Glutamatergic neuron (in vitro differentiated cells): ENCODE measurements around the gene GYPB. TPM values are rescaled to one million over a fixed set of nuclear protein-coding genes. Genes with fewer than 3 reads are reported as not detected.
"Not testable (repeated sequence)": the region's sequence is repeated elsewhere in the genome, so short reads cannot be mapped to it uniquely, and the experiment has no call there.

Source experiments
- DNase-seq: peaks from one replicate; pipeline ENCODE4 v3.0.0; 2022
- H3K27ac Mint-ChIP-seq: one replicate; pipeline ENCODE4 v1.8.0; 2020; ENCODE audit warnings: mild to moderate bottlenecking, mixed read lengths, inconsistent platforms; ENCODE audit not compliant: unreplicated experiment
- H3K27me3 Mint-ChIP-seq: one replicate; pipeline ENCODE4 v1.8.0; 2020; ENCODE audit warnings: mild to moderate bottlenecking, moderate library complexity, mixed read lengths, inconsistent platforms; ENCODE audit not compliant: unreplicated experiment
- H3K36me3 Mint-ChIP-seq: one replicate; pipeline ENCODE4 v1.8.0; 2020; ENCODE audit warnings: mild to moderate bottlenecking, mixed read lengths, inconsistent platforms; ENCODE audit not compliant: unreplicated experiment
- H3K4me1 Mint-ChIP-seq: one replicate; pipeline ENCODE4 v1.8.0; 2020; ENCODE audit warnings: mild to moderate bottlenecking, low read depth, mixed read lengths, inconsistent platforms; ENCODE audit not compliant: unreplicated experiment
- H3K4me3 Mint-ChIP-seq: one replicate; pipeline ENCODE4 v1.8.0; 2020; ENCODE audit warnings: mild to moderate bottlenecking, mixed read lengths, inconsistent platforms; ENCODE audit not compliant: unreplicated experiment
- H3K9me3 Mint-ChIP-seq: one replicate; pipeline ENCODE4 v1.8.0; 2020; ENCODE audit warnings: mild to moderate bottlenecking, moderate library complexity, mixed read lengths, inconsistent platforms; ENCODE audit not compliant: unreplicated experiment
- long read RNA-seq: library from polyadenylated mRNA; unstranded; transcript quantifications from one replicate; pipeline ENCODE4 v2.0.0, GENCODE V29; 2020; ENCODE audit not compliant: unreplicated experiment
- total RNA-seq: library from RNA; stranded (reverse); fragmentation: NEBNext Ultra II Directional; extraction: Animal tissue kit (Norgen Biotek cat#: 25700); gene quantifications from one replicate; pipeline ENCODE4 v1.2.1, GENCODE V29; 2021; ENCODE audit not compliant: unreplicated experiment
- TF ChIP-seq, protein P1 (sequence below): fragments of 200-600 bp; sonication (generic); IDR thresholded peaks from one replicate; pipeline ENCODE4 v1.5.0; 2021; ENCODE audit not compliant: partially characterized antibody, unreplicated experiment

GYPB gene
- not detected for total RNA-seq
- long read RNA-seq, result 0 reads

DNA sequence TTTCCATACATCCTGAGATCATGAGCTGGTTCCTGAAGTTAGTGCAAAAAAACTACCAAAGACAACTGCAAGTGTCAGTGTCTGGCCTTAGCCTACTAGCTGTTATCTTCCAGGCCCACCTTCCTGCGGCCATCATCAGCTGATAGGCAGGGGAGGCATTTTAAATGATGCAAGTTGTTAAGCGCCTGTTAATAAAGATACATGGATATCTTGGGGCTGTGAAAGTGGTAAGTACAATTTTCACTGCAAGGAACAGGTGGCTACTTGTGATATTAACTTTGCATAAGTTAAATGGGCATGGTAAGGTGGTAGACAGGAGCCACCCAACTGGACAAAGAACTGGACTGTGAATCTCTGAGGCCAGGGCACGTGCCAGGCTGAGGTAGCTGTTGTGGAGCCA lies at the start of gene GYPB:
Gene GYPB (minus strand): TSS at position 104 of the 400 bp plus-strand sequence. CDS start 93 bp downstream, at position 11.
- H3K36me3 Mint-ChIP-seq, H3K9me3 Mint-ChIP-seq, H3K27ac Mint-ChIP-seq, H3K27me3 Mint-ChIP-seq, H3K4me3 Mint-ChIP-seq, H3K4me1 Mint-ChIP-seq, DNase-seq: not testable (repeated sequence)

DNA sequence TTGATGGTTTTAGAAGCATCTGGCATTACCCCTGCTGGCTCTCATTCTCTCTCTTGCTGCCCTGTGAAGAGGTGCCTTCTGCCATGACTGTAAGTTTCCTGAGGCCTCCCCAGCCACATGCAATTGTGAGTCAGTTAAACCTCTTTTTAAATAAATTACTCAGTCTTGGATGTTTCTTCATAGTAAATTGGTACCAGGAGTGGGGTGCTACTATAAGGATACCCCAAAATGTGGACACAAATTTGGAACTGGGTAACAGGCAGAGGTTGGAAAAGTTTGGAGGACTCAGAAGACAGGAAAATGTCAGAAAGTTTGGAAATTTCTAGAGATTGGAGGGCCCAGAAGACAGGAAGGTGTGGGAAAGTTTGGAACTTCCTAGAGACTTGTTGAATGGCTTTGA lies 42.4 kb upstream of the GYPB start:
- H3K4me1 Mint-ChIP-seq, H3K4me3 Mint-ChIP-seq, H3K27ac Mint-ChIP-seq, H3K9me3 Mint-ChIP-seq, H3K36me3 Mint-ChIP-seq, H3K27me3 Mint-ChIP-seq, DNase-seq: not testable (repeated sequence)

DNA sequence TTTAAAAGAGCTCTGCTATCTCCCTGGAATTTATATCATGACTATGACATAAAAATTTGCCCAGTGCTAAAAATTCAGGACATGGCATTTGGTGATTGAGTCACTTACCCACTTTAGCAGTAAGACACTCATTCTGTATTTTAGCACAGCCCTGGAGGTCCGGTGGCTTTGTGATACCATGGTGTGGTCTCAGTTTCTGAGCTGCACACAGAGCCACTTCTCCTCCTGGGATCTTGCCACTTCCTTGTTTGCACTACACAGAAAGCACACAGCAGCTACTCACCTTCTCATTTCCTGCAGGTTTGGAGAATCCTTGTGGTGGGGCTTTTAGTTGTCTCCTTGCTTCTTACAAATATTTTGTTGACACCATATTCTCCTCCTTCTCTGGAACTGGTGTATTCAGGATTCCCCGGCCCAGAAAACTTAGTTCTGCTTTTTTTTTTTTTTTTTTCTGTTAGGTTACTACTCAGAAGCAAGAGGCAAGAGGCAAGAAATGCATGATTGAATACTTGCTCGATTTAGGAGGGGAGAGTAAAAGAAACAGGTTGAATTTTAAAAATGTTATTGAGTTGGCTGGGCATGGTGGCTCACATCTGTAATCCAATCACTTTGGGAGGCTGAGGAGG lies 41.2 kb upstream of the GYPB start:
- DNase-seq, H3K9me3 Mint-ChIP-seq, H3K27me3 Mint-ChIP-seq, H3K27ac Mint-ChIP-seq, H3K4me3 Mint-ChIP-seq, H3K4me1 Mint-ChIP-seq, H3K36me3 Mint-ChIP-seq: not testable (repeated sequence)

DNA sequence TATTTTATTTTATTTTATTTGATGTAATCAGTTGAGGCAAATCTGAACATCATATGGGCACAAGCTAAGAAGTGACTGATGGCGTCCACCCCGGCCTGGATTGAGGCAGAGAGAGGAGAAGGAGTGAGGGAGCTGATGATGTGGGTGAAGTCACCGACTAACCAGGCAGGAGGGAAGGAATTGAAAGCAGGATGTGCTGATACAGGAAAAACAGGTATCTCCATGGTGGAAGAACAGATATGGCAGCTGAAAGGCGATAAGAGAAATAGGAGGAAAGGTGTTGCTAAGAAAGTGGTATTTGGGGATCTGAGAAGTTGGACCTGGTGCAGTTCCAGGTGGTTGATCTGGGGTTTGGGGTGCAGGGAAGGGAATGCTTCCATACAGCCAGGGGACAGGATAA lies 37.6 kb upstream of the GYPB start:
- Mint-ChIP-seq H3K4me1 (no peaks in the 10 kb centered on the region), H3K36me3 (peaks cover 5% of the 10 kb centered on the region), H3K9me3 (peaks cover 2% of the 10 kb centered on the region), H3K4me3 (no peak overlapping the region), H3K27me3 (peaks cover 2% of the 10 kb centered on the region), H3K27ac (no peak overlapping the region)
- DNase-seq, result no peak
- TF ChIP-seq, protein P1, sequence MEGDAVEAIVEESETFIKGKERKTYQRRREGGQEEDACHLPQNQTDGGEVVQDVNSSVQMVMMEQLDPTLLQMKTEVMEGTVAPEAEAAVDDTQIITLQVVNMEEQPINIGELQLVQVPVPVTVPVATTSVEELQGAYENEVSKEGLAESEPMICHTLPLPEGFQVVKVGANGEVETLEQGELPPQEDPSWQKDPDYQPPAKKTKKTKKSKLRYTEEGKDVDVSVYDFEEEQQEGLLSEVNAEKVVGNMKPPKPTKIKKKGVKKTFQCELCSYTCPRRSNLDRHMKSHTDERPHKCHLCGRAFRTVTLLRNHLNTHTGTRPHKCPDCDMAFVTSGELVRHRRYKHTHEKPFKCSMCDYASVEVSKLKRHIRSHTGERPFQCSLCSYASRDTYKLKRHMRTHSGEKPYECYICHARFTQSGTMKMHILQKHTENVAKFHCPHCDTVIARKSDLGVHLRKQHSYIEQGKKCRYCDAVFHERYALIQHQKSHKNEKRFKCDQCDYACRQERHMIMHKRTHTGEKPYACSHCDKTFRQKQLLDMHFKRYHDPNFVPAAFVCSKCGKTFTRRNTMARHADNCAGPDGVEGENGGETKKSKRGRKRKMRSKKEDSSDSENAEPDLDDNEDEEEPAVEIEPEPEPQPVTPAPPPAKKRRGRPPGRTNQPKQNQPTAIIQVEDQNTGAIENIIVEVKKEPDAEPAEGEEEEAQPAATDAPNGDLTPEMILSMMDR, result no peak

DNA sequence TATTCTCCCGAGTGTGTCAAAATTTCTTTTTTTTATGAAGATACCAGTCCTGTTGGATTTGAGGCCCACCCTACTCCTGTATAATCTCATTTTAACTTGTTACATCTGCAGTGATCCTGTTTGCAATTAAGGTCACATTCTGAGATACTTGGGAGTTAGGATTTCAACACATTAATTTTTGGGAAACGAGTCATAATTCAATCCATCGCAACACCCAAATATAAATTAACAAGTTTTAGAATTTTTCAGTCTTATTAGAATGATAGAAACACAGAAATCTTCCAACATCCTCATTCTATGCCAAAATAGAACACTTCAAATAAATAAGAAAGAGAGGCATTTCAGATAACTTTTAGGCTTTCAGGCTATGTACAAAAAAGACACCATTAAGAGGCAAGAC lies 36.2 kb upstream of the GYPB start:
- not testable (repeated sequence) for H3K27ac Mint-ChIP-seq, H3K4me3 Mint-ChIP-seq, H3K4me1 Mint-ChIP-seq, H3K27me3 Mint-ChIP-seq, DNase-seq, H3K36me3 Mint-ChIP-seq, H3K9me3 Mint-ChIP-seq

DNA sequence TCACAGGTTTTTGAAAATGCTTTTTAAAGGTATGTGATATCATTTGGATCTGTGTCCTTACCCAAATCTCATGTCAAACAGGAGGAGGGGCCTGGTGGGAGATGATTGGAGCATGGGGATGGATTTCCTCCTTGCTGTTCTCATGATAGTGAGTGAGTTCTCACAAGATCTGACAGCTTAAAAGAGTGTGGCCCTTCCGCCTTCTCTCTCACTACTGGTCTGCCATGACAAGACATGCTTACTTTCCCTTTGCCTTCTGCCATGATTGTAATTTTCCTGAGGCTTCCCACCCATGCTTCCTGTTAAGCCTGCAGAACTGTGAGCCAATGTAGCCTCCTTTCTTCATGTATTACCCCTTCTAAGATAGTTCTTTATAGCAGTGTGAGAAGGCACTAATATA lies 32.3 kb upstream of the GYPB start:
- H3K4me1 Mint-ChIP-seq, H3K9me3 Mint-ChIP-seq, H3K36me3 Mint-ChIP-seq, H3K4me3 Mint-ChIP-seq, H3K27ac Mint-ChIP-seq, DNase-seq, H3K27me3 Mint-ChIP-seq: not testable (repeated sequence)

DNA sequence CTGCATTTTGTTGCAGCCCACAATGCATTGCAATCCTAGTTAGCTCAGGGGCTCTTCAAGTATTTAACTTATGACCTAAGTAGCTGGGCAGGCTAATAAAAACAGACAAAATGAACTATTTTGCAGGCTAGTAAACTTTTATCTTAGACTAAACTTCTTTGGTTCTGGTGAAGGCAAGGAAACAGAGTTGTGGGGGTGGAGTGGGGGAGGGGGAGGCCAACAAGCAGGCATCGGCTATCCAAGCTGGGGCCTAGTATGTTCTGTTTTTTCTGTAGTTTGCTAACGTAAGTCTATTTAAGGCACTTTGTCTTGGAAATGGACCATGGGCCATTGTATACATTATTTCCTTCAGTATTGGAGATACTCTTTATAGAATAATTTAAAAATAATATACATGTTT lies 31.5 kb upstream of the GYPB start:
- not testable (repeated sequence) for H3K4me1 Mint-ChIP-seq, H3K27me3 Mint-ChIP-seq, DNase-seq, H3K27ac Mint-ChIP-seq, H3K4me3 Mint-ChIP-seq, H3K9me3 Mint-ChIP-seq, H3K36me3 Mint-ChIP-seq

DNA sequence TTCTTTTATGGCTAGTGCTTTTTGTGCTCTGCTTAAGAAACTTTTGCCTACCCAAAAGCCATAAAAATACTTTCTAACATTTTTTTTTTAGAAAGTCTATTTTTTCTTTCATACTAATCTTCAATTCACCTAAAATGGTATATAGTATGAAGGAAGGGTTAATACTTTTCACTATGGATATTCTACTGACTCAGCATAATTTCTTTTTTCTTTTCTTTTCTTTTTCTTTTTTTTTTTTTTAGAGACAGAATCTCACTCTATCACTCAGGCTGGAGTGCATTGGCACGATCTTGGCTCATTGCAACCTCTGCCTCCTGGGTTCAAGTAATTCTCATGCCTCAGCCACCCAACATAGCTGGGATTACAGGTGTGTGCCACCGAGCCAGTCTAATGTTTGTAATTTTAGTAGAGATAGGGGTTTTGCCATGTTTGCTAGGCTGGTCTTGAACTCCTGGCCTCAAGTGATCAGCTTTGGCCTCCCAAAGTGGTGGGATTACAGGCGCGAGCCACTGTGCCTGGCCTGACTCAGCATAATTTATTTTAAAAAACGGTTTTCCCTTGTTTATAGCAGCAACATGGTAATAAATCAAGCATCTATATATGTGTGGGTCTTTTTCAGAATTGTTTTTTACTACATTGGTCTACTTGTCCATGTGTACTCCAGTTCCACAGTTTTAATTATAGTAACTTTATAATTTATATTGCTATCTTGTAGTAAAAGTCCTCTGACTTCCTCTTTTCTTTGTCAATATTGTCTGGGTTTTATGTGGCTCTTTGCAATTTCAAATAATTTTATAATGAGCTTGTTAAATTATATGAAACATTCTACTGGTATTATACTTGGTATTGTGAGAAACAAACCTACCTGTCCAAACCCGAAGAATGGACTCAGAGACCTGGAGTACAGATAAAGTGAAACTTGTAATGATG lies 30.6 kb upstream of the GYPB start:
- not testable (repeated sequence) for H3K27ac Mint-ChIP-seq, H3K9me3 Mint-ChIP-seq, H3K36me3 Mint-ChIP-seq, DNase-seq, H3K4me1 Mint-ChIP-seq, H3K4me3 Mint-ChIP-seq, H3K27me3 Mint-ChIP-seq

DNA sequence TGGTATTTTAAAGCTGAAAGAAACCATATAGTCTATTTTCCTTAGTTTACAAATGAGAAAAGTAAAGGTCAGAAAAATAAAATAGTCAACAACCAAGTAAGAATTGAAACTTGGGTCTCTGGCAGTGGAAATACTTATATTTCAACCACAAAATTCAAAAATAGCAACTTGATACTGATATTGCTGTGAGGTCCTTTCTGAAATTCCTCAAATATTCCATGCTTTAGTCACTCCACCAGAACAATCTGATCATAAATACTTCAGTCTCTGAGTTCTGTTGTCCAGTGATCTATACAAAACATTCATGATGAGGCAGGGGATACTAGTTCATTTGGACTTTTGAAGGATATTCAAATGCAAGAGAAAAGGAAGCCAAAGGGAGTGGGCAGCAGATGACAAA lies 25.8 kb upstream of the GYPB start:
- H3K36me3 Mint-ChIP-seq, H3K4me3 Mint-ChIP-seq, H3K9me3 Mint-ChIP-seq, H3K4me1 Mint-ChIP-seq, H3K27ac Mint-ChIP-seq, DNase-seq, H3K27me3 Mint-ChIP-seq: not testable (repeated sequence)

DNA sequence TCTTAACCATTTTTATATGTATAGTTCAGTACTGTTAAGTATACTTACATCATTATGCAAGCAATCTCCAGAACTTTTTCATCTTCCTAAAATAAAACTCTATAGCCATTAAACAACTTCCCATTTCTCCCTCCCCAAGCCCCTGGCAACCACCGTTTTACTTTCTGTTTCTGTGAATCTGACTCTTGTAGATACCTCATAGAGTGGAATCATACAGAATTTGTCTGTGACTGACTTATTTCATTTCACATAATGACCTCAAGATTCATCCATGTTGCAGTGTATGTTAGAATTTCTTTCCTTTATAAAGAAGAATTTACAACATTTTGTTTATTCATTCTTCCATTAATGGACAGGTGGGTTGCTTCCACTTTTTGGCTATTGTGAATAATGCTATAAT lies 13.4 kb upstream of the GYPB start:
- not testable (repeated sequence) for H3K27ac Mint-ChIP-seq, H3K27me3 Mint-ChIP-seq, H3K36me3 Mint-ChIP-seq

DNA sequence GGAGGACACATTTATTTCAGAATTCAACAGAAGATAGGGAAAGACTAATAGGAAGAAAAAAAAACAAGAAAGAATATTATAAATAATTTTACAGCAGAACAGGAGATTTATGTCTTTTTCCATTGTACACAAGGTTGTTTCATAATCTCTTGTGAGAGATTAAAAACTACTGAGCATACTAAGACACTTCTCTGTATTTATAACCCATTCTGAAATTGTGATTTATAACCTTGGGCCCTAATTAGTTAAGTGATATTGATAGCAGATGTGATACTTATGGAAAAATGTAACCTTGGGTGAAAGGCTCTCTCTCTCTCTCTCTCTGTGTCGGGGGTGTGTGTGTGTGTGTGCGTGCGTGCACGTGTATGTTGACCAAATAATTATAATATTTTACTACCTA lies 12.7 kb upstream of the GYPB start:
- H3K36me3 Mint-ChIP-seq, H3K4me1 Mint-ChIP-seq, H3K27ac Mint-ChIP-seq, H3K27me3 Mint-ChIP-seq, H3K4me3 Mint-ChIP-seq, H3K9me3 Mint-ChIP-seq, DNase-seq: not testable (repeated sequence)

More for the DNA sequence above, 13.4 kb upstream of the GYPB start:
- H3K4me3 Mint-ChIP-seq, DNase-seq, H3K4me1 Mint-ChIP-seq, H3K9me3 Mint-ChIP-seq: not testable (repeated sequence)
